Lung (tissue), 12 donors: Measurements from ENCODE around the gene ZNF784. TPM values are rescaled to one million over a fixed set of nuclear protein-coding genes. Genes with fewer than 3 reads are reported as not detected.

Experiments used
- ATAC-seq: fragments of 200-7000 bp; cut with Tn5 transposase; one replicate; pipeline ENCODE4 v1.9.1; 2020; ENCODE audit warnings: moderate number of reproducible peaks; ENCODE audit not compliant: insufficient read depth, low FRiP score
- DNase-seq, 3 donors: peaks; one replicate each; pipeline ENCODE4 v3.0.0-alpha.2; 2013 to 2017
- H3K27ac ChIP-seq, 2 donors: one replicate each; pipeline ENCODE4 v1.5.1; 2013; ENCODE audit warnings: mild to moderate bottlenecking in 2 of 2, moderate library complexity in 2 of 2, control low read depth in 1 of 2, inconsistent platforms in 1 of 2, low read depth in 1 of 2, low read length in 1 of 2
- H3K27me3 ChIP-seq, 3 donors: one replicate each; pipeline ENCODE4 v1.5.1; 2013; ENCODE audit warnings: low read length in 2 of 3; ENCODE audit not compliant: control insufficient read depth in 3 of 3, insufficient read depth in 3 of 3
- H3K36me3 ChIP-seq, 4 donors: one replicate each; pipeline ENCODE4 v1.5.1; 2013; ENCODE audit warnings: low read length in 4 of 4, mild to moderate bottlenecking in 1 of 4, moderate library complexity in 1 of 4; ENCODE audit not compliant: control insufficient read depth in 4 of 4, insufficient read depth in 4 of 4
- H3K4me1 ChIP-seq, 5 donors: one replicate each; pipeline ENCODE4 v1.5.1; 2013; ENCODE audit warnings: low read length in 5 of 5, mild to moderate bottlenecking in 2 of 5, moderate library complexity in 1 of 5; ENCODE audit not compliant: control insufficient read depth in 5 of 5, insufficient read depth in 5 of 5
- H3K4me3 ChIP-seq: one replicate; pipeline ENCODE4 v1.5.1; 2013; ENCODE audit warnings: mild to moderate bottlenecking, control low read depth, moderate library complexity
- H3K9ac ChIP-seq, 2 donors: one replicate each; pipeline ENCODE4 v1.5.1; 2013; ENCODE audit warnings: low read length in 2 of 2, control low read depth in 1 of 2; ENCODE audit not compliant: insufficient read depth in 1 of 2
- H3K9me3 ChIP-seq, 4 donors: one replicate each; pipeline ENCODE4 v1.5.1; 2013; ENCODE audit warnings: low read length in 3 of 4, mild to moderate bottlenecking in 1 of 4, moderate library complexity in 1 of 4; ENCODE audit not compliant: control insufficient read depth in 4 of 4, insufficient read depth in 3 of 4
- WGBS, 2 donors: extraction: QIAGEN DNeasy Blood & Tissue Kit; methylation state at CpG; one replicate each; pipeline ENCODE4 v1.1.7; 2013; 5-methylcytosine and 5-hydroxymethylcytosine counted together
- polyA plus RNA-seq, 2 donors: library from polyadenylated mRNA; stranded (reverse); fragments of 200-250 nt; gene quantifications; one replicate each; pipeline ENCODE4 v1.2.1, GENCODE V29; 2013
- total RNA-seq, 2 donors: library from RNA; depleted of rRNA in 1 of 2; stranded (reverse); fragments of >200 nt in 1 of 2; gene quantifications; one replicate each; pipeline ENCODE4 v1.2.1, GENCODE V29; 2014 to 2021
- TF ChIP-seq, protein P1 (sequence below): IDR thresholded peaks from 2 replicates; pipeline ENCODE4 v1.5.1; 2012; ENCODE audit warnings: mild to moderate bottlenecking; ENCODE audit errors: control extremely low read depth, extremely low read depth
- donor health status: control.
- donor health status: control.
- donor health status: Bipolar disorder and iron deficiency.
- donor health status: healthy.
- donor health status: DM: yes; HTN: yes; CAD: no.

The ZNF784 gene
- total and polyA plus RNA-seq, 4 donors, result 6.3 to 9.4 (median 6.9) TPM

DNA sequence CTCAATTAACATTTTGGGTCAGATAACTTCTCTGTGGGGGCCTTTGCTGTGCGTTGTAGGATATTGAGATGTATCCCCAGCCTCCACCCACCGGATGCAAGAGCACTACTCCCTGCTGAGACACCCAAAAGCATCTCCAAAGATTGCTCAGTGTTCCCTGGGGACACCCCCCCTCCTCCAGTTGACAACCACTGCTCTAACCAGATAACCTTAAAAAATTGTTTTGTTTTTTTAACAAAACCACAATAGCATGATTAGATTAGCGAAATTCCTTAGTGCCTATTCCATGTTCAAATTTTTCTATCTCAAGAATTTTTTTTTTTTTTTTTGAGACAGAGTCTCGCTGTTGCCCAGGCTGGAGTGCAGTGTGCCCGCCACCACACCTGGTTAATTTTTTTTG lies 48.1 kb upstream of the ZNF784 start:
- ATAC-seq (no peak), DNase-seq (no peak)
- H3K9me3 ChIP-seq, result no peaks in the 10 kb centered on the region
- peaks cover 11 to 41% (median 25%) of the 10 kb centered on the region in 4 donors for H3K36me3 ChIP-seq
- no peak overlapping the region for H3K4me3 ChIP-seq
- H3K27ac ChIP-seq, result no peak overlapping the region
- H3K27me3 ChIP-seq, result no peaks in the 10 kb centered on the region
- TF ChIP-seq, protein P1, sequence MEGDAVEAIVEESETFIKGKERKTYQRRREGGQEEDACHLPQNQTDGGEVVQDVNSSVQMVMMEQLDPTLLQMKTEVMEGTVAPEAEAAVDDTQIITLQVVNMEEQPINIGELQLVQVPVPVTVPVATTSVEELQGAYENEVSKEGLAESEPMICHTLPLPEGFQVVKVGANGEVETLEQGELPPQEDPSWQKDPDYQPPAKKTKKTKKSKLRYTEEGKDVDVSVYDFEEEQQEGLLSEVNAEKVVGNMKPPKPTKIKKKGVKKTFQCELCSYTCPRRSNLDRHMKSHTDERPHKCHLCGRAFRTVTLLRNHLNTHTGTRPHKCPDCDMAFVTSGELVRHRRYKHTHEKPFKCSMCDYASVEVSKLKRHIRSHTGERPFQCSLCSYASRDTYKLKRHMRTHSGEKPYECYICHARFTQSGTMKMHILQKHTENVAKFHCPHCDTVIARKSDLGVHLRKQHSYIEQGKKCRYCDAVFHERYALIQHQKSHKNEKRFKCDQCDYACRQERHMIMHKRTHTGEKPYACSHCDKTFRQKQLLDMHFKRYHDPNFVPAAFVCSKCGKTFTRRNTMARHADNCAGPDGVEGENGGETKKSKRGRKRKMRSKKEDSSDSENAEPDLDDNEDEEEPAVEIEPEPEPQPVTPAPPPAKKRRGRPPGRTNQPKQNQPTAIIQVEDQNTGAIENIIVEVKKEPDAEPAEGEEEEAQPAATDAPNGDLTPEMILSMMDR, result no peak
- 89 to 94% methylated on average over 5 of the region's 5 CpGs for WGBS, 2 donors
- peaks cover 3 to 14% (median 7%) of the 10 kb centered on the region in 5 donors for H3K4me1 ChIP-seq
- H3K9ac ChIP-seq, result no peak overlapping the region

GRCh38 chr19:55671054-55671378 lies 46.6 kb upstream of the ZNF784 start:
- TF ChIP-seq, protein P1, result no peak
- 84% methylated on average over 2 of the region's 2 CpGs for WGBS, 2 donors
- Histone ChIP-seq H3K4me1 (peaks cover 0 to 4% (median 2%) of the 10 kb centered on the region in 5 donors), H3K27me3 (no peaks in the 10 kb centered on the region), H3K27ac (no peak overlapping the region), H3K9me3 (no peaks in the 10 kb centered on the region), H3K4me3 (no peak overlapping the region), H3K9ac (no peak overlapping the region), H3K36me3 (peaks cover 11 to 55% (median 36%) of the 10 kb centered on the region in 4 donors)
- no peak for ATAC-seq
- DNase-seq, result no peak

DNA sequence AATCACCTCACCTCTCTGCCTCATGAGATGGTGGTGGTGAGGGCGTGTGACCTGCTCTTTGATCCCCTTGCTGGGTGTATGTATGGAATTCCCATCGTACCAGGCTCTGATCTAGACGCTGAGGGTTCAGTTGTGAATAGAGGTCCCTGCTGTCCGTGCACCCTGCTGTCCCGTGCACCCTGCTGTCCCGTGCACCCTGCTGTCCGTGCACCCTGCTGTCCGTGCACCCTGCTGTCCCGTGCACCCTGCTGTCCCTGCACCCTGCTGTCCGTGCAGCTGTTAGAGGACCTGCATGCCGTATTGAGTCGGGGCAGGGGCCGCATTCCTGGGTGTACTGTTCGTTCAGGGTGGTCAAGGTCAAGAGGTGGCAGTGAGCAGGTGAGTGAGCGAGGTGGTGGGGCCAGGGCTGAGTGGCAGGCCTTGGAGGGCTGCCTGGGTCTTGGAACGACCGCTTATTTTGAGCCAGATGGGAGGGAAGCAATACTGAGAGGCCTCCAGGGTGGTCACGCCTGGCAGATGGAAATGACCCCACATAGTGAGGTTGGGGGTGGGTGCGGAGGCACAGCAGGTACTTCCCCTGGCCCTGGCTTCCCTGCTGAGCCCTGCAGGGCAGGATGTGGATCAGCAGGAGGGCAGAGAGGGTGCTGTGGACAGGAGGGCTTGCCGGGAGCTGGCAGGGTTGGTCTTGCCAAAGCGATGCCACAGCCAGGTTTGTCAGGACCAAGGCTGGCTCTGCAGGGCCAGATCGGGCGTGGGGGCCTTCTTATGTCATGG lies 46.1 kb upstream of the ZNF784 start:
- Histone ChIP-seq H3K4me1 (peaks cover 0 to 2% (median 0%) of the 10 kb centered on the region in 5 donors), H3K27ac (no peak overlapping the region), H3K9ac (no peak overlapping the region), H3K4me3 (no peak overlapping the region), H3K27me3 (no peaks in the 10 kb centered on the region), H3K36me3 (peaks cover 11 to 59% (median 37%) of the 10 kb centered on the region in 4 donors), H3K9me3 (no peaks in the 10 kb centered on the region)
- 81 to 84% methylated on average over 23 of the region's 23 CpGs for WGBS, 2 donors
- DNase-seq, result no peak
- no peak for ATAC-seq
- TF ChIP-seq, protein P1, result no peak
